Loucy (cell line): ENCODE data around the gene IGFN1.

Source experiments
- H2AFZ ChIP-seq: fragments of 200-600 bp; sonication (generic); 2 replicates; pipeline ENCODE4 v1.6.0; 2016; ENCODE audit warnings: antibody characterized with exemption, mild to moderate bottlenecking, low read length, moderate library complexity
- H3F3A ChIP-seq: fragments of 200-600 bp; 2 replicates; pipeline ENCODE4 v1.6.0; 2016; ENCODE audit warnings: antibody characterized with exemption, low read depth, mild to moderate bottlenecking
- H3K27me3 ChIP-seq: fragments of 200-600 bp; sonication (generic); 2 replicates; pipeline ENCODE4 v1.6.1; 2014; ENCODE audit warnings: low read length, mild to moderate bottlenecking; ENCODE audit not compliant: insufficient read depth, poor library complexity, severe bottlenecking
- H3K36me3 ChIP-seq: fragments of 200-600 bp; sonication (generic); 2 replicates; pipeline ENCODE4 v1.6.1; 2016; ENCODE audit warnings: low read length; ENCODE audit not compliant: insufficient read depth
- H3K4me1 ChIP-seq: fragments of 200-600 bp; sonication (generic); 2 replicates; pipeline ENCODE4 v1.5.1; 2014; ENCODE audit warnings: low read length, mild to moderate bottlenecking; ENCODE audit not compliant: insufficient read depth, poor library complexity, severe bottlenecking
- H3K4me2 ChIP-seq: fragments of 200-600 bp; sonication (generic); 2 replicates; pipeline ENCODE4 v1.6.0; 2014; ENCODE audit warnings: antibody characterized with exemption, low read length, low read depth, mild to moderate bottlenecking; ENCODE audit not compliant: poor library complexity, severe bottlenecking
- H3K4me3 ChIP-seq: fragments of 200-600 bp; sonication (generic); 2 replicates; pipeline ENCODE4 v1.5.1; 2014; ENCODE audit warnings: low read length, mild to moderate bottlenecking, mixed read lengths; ENCODE audit not compliant: poor library complexity, severe bottlenecking
- H3K79me2 ChIP-seq: fragments of 200-600 bp; sonication (generic); 2 replicates; pipeline ENCODE4 v1.6.1; 2014; ENCODE audit warnings: low read length; ENCODE audit not compliant: insufficient read depth
- H3K9ac ChIP-seq: fragments of 200-600 bp; sonication (generic); 2 replicates; pipeline ENCODE4 v1.6.0; 2014; ENCODE audit warnings: mild to moderate bottlenecking, low read depth, low read length, moderate library complexity; ENCODE audit not compliant: poor library complexity, severe bottlenecking
- H3K9me2 ChIP-seq: fragments of 200-600 bp; sonication (generic); replicated peaks from 2 replicates; pipeline ENCODE4 v1.6.1; 2016; ENCODE audit warnings: low read depth, low read length, mixed read lengths
- H3K9me3 ChIP-seq: fragments of 200-600 bp; sonication (generic); 2 replicates; pipeline ENCODE4 v1.6.1; 2014; ENCODE audit warnings: mild to moderate bottlenecking, antibody characterized with exemption, low read length, low read depth; ENCODE audit not compliant: insufficient read depth
- H4K20me1 ChIP-seq: fragments of 200-600 bp; sonication (generic); 2 replicates; pipeline ENCODE4 v1.6.0; 2014; ENCODE audit warnings: antibody characterized with exemption, low read length, mild to moderate bottlenecking; ENCODE audit not compliant: insufficient read depth, poor library complexity, severe bottlenecking
- EZH2phosphoT487 ChIP-seq: fragments of 200-600 bp; IDR thresholded peaks from 2 replicates; pipeline ENCODE4 v1.6.1; 2018; ENCODE audit warnings: antibody characterized with exemption, mild to moderate bottlenecking, moderate library complexity, borderline replicate concordance
- TF ChIP-seq, protein P1 (sequence below): fragments of 200-600 bp; sonication (generic); conservative IDR thresholded peaks from 2 replicates; pipeline ENCODE4 v1.5.1; 2014; ENCODE audit warnings: mild to moderate bottlenecking, antibody characterized with exemption, low read length

Gene IGFN1

DNA sequence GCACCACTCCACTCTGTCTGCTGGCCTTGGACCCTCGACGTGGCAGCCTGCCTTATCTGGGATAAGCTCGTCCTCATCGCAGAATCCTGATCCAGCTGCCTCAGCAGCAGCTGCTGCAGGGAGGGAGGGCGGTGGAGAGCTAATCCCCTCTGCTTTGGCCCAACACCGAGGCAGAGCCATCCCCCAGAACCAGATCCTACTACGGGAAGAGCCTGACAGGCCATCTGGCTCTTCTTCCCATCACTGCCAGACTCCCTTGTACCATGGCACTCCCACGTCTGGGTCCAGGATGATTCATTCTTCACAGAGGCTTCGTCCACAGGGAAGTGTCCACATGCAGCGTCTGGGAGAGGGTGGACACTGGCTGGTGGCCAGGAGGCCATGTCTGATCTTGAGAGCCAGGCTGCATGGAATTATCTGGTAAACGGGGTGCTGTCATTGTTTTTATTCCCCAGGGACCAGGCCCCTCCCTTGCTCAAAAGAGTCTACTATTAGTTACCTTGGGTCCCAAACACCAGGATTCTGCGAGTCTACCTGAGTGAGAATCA, 78.1 kb downstream of the IGFN1 start:
- H3K9ac ChIP-seq, result no peak overlapping the region
- H2AFZ ChIP-seq, result no peak overlapping the region
- H3K4me2 ChIP-seq, result no peak overlapping the region

DNA sequence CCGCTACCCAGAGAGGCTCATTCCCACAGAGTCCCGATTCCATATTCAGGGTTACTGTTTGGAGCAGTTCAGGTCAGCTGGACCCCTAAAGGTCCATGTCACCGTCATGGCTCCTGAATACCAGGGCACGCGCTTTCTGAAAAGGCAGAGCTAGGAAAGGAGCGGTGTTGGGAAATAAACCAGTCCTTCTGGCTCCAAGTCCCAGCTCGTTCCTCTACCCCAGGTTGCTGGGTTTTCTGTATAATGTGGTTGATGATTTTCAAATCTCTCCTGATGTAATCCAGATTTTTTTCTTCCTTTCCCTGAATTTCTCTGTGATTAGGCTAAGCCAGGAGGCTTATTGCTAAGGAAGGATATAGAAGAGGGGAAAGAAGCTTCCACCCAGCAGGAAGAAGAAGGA, 78.7 kb downstream of the IGFN1 start:
- no peaks in the 10 kb centered on the region for H3K4me1 ChIP-seq
- no peaks in the 10 kb centered on the region for H4K20me1 ChIP-seq
- no peak overlapping the region for H2AFZ ChIP-seq
- H3K4me2 ChIP-seq, result no peak overlapping the region
- H3K9me2 ChIP-seq, result no peaks in the 10 kb centered on the region
- H3K9me3 ChIP-seq, result no peaks in the 10 kb centered on the region
- no peak overlapping the region for H3K4me3 ChIP-seq
- TF ChIP-seq, protein P1, sequence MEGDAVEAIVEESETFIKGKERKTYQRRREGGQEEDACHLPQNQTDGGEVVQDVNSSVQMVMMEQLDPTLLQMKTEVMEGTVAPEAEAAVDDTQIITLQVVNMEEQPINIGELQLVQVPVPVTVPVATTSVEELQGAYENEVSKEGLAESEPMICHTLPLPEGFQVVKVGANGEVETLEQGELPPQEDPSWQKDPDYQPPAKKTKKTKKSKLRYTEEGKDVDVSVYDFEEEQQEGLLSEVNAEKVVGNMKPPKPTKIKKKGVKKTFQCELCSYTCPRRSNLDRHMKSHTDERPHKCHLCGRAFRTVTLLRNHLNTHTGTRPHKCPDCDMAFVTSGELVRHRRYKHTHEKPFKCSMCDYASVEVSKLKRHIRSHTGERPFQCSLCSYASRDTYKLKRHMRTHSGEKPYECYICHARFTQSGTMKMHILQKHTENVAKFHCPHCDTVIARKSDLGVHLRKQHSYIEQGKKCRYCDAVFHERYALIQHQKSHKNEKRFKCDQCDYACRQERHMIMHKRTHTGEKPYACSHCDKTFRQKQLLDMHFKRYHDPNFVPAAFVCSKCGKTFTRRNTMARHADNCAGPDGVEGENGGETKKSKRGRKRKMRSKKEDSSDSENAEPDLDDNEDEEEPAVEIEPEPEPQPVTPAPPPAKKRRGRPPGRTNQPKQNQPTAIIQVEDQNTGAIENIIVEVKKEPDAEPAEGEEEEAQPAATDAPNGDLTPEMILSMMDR, result no peak
- no peak for TF ChIP-seq EZH2phosphoT487
- no peaks in the 10 kb centered on the region for H3K79me2 ChIP-seq
- no peak overlapping the region for H3K9ac ChIP-seq
- no peaks in the 10 kb centered on the region for H3F3A ChIP-seq
- no peaks in the 10 kb centered on the region for H3K27me3 ChIP-seq
- no peaks in the 10 kb centered on the region for H3K36me3 ChIP-seq

More for the DNA sequence above, 78.1 kb downstream of the IGFN1 start:
- H3K36me3 ChIP-seq, result no peaks in the 10 kb centered on the region
- TF ChIP-seq EZH2phosphoT487, result no peak
- TF ChIP-seq, protein P1, result no peak
- H3K4me3 ChIP-seq, result no peak overlapping the region
- no peaks in the 10 kb centered on the region for H3K4me1 ChIP-seq
- H3K27me3 ChIP-seq, result no peaks in the 10 kb centered on the region
- H3K9me2 ChIP-seq, result no peaks in the 10 kb centered on the region
- no peaks in the 10 kb centered on the region for H3K79me2 ChIP-seq
- H3K9me3 ChIP-seq, result no peaks in the 10 kb centered on the region
- H4K20me1 ChIP-seq, result no peaks in the 10 kb centered on the region
- no peaks in the 10 kb centered on the region for H3F3A ChIP-seq

DNA sequence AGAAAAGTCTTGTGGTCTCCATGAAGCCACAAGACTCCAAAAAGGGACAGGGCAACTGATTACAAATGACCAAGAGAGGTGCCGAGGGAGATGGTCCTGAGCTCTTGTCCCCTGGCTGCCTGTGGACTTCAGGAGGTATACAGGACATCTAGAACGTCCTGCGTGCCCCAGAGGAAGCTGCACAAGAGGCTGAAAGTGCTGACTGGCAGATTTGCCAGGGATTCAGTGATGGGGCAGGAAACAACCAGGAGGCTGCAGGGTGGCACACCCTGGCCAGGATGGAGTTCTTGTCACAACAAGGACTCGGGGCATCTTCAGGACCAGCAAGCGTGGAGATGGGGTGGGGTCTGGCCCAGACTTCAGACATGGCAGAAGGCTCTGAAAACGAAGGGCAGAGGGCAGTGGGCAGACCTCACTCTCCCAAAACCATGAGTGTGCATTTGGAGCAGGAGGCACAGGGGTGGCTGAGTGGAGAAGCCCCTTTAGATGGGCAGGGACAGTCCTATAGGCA, 79.3 kb downstream of the IGFN1 start:
- Histone ChIP-seq H3K4me1 (no peaks in the 10 kb centered on the region), H3F3A (no peaks in the 10 kb centered on the region), H2AFZ (no peak overlapping the region), H3K36me3 (no peaks in the 10 kb centered on the region), H3K9me2 (no peaks in the 10 kb centered on the region), H3K27me3 (no peaks in the 10 kb centered on the region), H3K4me3 (no peak overlapping the region), H3K9ac (no peak overlapping the region), H4K20me1 (no peaks in the 10 kb centered on the region), H3K79me2 (no peaks in the 10 kb centered on the region), H3K9me3 (no peaks in the 10 kb centered on the region), H3K4me2 (no peak overlapping the region)
- TF ChIP-seq EZH2phosphoT487, result no peak
- TF ChIP-seq, protein P1, result no peak
